HG03139 (cell line): Measurements from ENCODE around the gene CD163L1.

ENCODE experiments used
- ATAC-seq: cut with Tn5 transposase; IDR thresholded peaks from one replicate; pipeline ENCODE4 v1.9.1; 2021; ENCODE audit not compliant: unreplicated experiment

Gene CD163L1

GRCh38 chr12:7411343-7411742, 32.6 kb downstream of the CD163L1 start:
- no peak for ATAC-seq

GRCh38 chr12:7404275-7404674, 39.7 kb downstream of the CD163L1 start:
- ATAC-seq: no peak

DNA sequence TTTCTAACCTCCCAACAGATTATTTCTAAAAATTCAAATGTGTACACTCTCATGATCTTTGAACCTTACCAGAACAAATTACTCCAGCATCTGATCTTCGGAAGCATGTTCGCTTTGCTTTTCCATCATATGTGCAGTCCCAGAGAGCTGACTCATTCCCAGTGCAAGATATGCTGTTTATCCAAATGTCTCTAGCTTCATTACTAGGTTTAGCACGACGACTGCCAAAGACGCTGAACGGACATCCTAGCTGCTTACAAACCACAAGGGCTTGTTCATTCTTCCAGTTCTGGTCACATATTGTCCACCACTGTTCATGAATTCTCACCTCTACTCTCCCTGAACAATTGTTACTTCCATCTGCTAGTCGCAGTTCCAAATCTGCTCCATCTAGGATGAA, 40.5 kb downstream of the CD163L1 start:
- ATAC-seq: no peak

- no peak for ATAC-seq
These were observed 44.9 kb downstream of the CD163L1 start for GRCh38 chr12:7399089-7399488.

DNA sequence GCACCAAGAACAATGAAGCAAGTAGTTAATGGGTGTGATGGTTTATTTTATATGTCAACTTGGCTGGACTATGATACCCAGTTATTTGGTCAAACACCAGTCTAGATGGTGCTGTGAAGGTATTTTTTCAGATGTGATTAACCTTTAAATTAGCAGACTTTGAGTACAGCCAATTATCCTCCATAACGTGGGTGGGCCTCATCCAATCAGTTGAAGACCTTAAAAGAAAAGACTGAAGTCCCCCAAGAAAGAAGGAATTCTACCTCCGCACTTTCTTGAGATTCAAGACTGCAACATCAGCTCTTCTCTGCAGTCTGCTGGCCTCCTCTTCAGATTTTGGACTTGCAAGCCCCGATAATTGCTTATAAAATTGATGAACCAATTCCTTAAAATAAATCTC, 47.5 kb downstream of the CD163L1 start:
- ATAC-seq: no peak

DNA sequence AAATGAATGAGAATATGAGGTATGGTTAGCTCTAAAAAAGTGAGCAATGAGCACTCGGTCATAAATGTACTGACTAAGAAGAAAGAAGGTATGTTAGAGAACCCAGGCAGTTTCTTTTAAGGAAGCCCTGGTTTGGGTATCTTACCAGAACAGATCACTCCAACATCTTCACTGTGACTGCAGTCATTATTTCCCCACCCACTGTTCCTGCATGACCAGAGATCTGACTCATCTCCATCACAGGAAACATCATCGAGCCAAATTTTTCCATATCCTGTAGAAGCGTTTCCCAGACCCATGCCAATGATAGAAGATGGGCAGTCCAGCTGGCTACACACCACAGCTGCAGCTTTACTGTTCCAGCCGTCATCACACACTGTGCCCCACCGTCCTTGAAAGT, 48.0 kb downstream of the CD163L1 start:
- no peak for ATAC-seq

DNA sequence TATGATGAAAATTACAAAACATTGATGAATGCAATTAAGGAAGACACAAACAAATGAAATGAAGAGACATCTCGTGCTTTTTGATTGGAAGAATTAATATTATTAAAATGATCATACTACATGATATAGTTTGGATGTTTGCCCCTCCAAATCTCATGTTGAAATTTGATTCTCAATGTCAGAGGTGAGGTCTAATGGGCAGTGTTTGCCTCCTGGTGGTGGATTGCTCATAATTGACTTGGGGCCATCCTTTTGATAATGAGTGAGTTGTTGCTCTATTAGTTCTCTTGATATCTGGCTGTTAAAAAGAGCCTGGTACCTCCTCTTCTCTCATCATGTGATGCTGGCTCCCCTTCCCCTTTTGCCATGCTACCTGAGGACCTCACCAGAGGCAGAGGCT, 56.7 kb downstream of the CD163L1 start:
- no peak for ATAC-seq

- ATAC-seq: no peak
These were observed 60.8 kb downstream of the CD163L1 start for GRCh38 chr12:7383157-7383556.

DNA sequence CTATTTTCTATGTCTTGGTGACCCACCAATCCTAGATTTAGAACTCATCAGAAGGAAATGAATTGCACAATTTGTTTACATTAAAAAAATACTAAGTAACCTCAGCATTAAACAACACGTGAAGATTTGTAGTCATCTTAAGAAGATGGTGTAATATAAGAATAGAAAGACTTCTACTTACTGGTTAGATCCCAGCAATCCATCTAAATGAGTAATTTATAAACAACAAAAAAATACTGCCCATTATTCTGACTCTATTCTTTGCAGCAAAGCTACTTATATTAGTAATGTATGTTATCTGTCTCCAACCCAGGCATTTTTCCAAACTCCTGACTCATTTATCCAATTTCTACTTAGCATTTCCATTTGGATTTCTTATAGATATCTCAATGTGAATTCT, 67.8 kb downstream of the CD163L1 start:
- no peak for ATAC-seq

DNA sequence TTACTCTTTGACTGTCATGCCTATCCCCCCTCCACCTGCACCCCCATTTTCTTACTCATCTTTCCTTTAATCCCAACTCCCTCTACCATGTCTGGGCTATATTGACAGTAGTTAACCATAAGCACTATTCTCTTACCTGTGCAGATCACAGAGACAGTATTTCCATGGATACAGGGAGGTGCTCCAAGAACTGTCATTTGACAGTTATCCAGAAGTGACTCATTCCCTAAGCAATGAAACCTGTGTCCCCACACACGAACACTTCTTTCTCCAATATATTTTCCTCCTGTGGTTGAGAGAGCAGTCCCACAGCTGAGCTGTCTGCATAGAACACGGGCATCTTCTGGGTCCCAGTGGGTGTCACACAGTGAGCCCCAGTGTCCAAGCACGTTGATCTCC, 68.8 kb downstream of the CD163L1 start:
- no peak for ATAC-seq

- no peak for ATAC-seq
These were observed 69.4 kb downstream of the CD163L1 start for GRCh38 chr12:7374423-7375144.

DNA sequence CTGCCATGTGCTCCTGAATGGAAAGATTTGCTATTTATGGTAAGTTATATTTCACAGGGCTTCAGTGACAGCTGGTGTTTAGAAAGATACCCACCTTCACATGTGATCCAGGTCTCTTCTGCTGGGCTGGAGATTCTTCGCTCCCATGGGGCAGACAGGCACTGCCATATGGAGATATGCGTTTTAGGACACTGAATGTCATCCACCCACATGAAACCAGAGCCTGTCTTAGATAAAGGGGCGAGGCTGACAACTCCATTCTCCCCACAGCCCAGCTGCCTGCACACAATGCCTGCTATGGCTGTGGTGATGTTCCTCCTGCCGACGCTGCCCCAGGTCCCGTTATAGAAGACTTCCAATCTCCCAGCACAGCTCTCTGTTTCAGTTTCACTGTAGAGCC, 70.7 kb downstream of the CD163L1 start:
- no peak for ATAC-seq

GRCh38 chr12:7369274-7369729, 74.7 kb downstream of the CD163L1 start:
- ATAC-seq: no peak

DNA sequence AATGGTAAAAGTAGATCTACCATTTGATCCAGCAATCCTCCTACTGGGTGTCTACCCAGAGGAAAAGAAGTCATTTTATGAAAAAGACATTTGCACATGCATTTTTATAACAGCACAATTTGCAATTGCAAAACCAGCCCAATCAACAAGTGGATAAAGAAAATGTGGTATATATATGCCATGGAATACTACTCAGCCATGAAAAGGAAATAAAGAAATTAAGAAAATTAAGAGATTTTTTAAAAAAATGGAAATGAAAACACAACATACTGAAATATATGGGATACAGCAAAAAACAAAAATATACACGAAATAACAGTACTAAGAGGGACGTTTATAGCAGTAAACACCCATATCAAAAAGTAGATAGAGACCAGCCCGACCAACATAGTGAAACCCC, 81.2 kb downstream of the CD163L1 start:
- ATAC-seq: no peak

DNA sequence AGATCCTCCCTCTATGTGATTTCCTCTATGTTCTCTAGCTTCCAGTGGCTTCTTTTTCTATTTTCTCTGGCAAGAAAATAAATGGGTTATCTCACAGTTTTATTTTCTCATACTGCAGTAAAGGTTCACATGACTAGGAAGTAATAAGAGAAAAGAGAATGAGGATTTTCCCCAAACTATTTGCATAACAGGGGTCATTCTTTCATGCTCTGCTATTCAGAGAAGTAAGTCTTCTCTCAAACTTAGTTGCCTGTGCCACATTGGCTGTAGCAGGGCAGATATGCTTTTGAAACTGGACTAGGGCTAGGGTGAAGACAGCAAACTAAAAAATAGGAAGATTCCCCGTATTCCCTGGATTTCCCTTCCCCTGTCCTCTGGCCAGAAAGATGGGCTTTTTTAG, 82.7 kb downstream of the CD163L1 start:
- ATAC-seq: no peak

- no peak for ATAC-seq
These were observed 89.4 kb downstream of the CD163L1 start for GRCh38 chr12:7354529-7354928.

GRCh38 chr12:7352661-7353060, 91.3 kb downstream of the CD163L1 start:
- no peak for ATAC-seq

GRCh38 chr12:7351177-7351576, 92.8 kb downstream of the CD163L1 start:
- no peak for ATAC-seq

- ATAC-seq: no peak
These were observed 94.5 kb downstream of the CD163L1 start for GRCh38 chr12:7349418-7349817.

GRCh38 chr12:7346551-7347225, 97.3 kb downstream of the CD163L1 start:
- no peak for ATAC-seq

DNA sequence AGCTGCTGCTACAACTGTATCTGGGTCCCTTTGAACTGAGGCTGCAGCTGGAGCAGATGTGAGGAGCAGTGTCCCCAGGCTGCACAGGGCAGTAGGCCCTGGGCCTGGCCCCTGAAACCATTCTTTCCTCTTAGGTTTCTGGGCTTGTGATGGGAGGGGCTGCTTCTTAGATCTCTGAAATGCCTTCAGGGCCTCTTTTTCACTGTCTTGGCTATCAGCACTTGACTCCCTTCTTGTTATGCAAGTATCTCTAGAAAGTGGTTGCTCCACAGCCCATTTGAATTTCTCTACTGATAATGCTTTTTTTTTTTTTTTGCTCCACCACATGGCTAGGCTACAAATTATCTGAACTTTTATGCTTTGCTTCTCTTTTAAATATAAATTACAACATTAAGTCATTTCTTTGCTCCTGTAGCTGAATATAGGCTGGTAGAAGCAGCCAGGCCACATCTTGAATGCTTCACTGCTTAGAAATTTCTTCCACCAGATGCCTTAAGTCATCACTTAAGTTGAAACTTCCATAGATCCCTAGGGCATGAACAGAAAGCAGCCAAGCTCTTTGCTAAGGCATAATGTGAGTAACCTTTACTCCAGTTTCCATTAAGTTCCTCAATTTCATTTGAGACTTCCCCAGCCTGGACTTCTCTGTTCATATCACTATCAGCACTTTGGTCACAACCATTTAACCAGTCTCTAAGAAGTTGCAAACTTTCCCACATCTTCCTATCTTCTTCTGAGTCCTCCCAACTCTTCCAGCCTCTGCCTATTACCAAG, 98.9 kb downstream of the CD163L1 start:
- ATAC-seq: no peak

GRCh38 chr12:7339675-7340074, 104.3 kb downstream of the CD163L1 start:
- no peak for ATAC-seq
